A549 treated with RU486 at 1 μM for 4 hours (cell line): Measurements from ENCODE around the gene MESP2. TPM values are rescaled to one million over a fixed set of nuclear protein-coding genes. Genes with fewer than 3 reads are reported as not detected.

Experiments
- total RNA-seq: library from RNA; stranded (reverse); fragments of 200-300 nt; extraction: Qiagen RNA extraction; gene quantifications from 5 replicates; pipeline ENCODE4 v1.2.3, GENCODE V29; 2022; ENCODE audit warnings: low read depth

MESP2 gene
- total RNA-seq: 0.26 to 0.67 TPM (median 0.42 TPM) in 5 replicates

GRCh38 chr15:89776274-89777072 is at the start of gene MESP2:
Gene MESP2, plus strand, starts transcription at chr15:89776332. Its CDS starts 26 bp downstream, at chr15:89776358.

GRCh38 chr15:89750560-89751542 is 25.3 kb upstream of the MESP2 start, which contains the start of gene MESP1:
Gene MESP1, minus strand, starts transcription at chr15:89751249. Its CDS starts 18 bp downstream, at chr15:89751231.

Other genes with a start within 250 kb of the MESP2 start
- gene TICRR, start 200.9 kb upstream of the MESP2 start, total RNA-seq: 10.8 to 14.5 TPM (median 13.7 TPM) in 5 replicates
- 3.1 to 5.7 TPM (median 3.9 TPM) in 5 replicates for gene KIF7, start 120.9 kb upstream of the MESP2 start, total RNA-seq
- gene PLIN1, start 97.0 kb upstream of the MESP2 start, total RNA-seq: 0.06 to 0.09 TPM (median 0.07 TPM) in 3 of 5 replicates, not detected in the others
- 6.3 to 7.4 TPM (median 6.9 TPM) in 5 replicates for gene PEX11A, start 85.6 kb upstream of the MESP2 start, total RNA-seq
- gene WDR93, start 85.5 kb upstream of the MESP2 start, total RNA-seq: 0.15 to 0.17 TPM (median 0.15 TPM) in 3 of 5 replicates, not detected in the others
- gene MESP1, start 25.1 kb upstream of the MESP2 start, total RNA-seq: 2.1 to 6.8 TPM (median 6.1 TPM) in 5 replicates
- gene ANPEP, start 38.5 kb downstream of the MESP2 start, total RNA-seq: 29.5 to 36.6 TPM (median 36.3 TPM) in 5 replicates
- 33.2 to 83.7 TPM (median 43.5 TPM) in 5 replicates for gene AP3S2, start 117.7 kb downstream of the MESP2 start, total RNA-seq
- gene ARPIN, start 136.6 kb downstream of the MESP2 start, total RNA-seq: 8.9 to 12.6 TPM (median 12.2 TPM) in 5 replicates
- 12.9 to 17.3 TPM (median 14.1 TPM) in 5 replicates for gene ZNF710, start 225.0 kb downstream of the MESP2 start, total RNA-seq